HepG2 (cell line): Measurements from ENCODE around the gene GPC6.

Experiments used
- SKI ChIP-seq: fragments of 450-650 bp; IDR thresholded peaks from one replicate; pipeline ENCODE4 v1.6.1; 2018; ENCODE audit warnings: mild to moderate bottlenecking; ENCODE audit not compliant: partially characterized antibody
- SKIL ChIP-seq: sonication (generic); formaldehyde crosslinking; IDR thresholded peaks from 2 replicates; pipeline ENCODE4 v1.8.0; 2022; ENCODE audit warnings: missing genetic modification reagents, mild to moderate bottlenecking, moderate library complexity, borderline replicate concordance
- ZNF512B ChIP-seq: sonication (generic); formaldehyde crosslinking; IDR thresholded peaks from 2 replicates; pipeline ENCODE4 v1.5.1; 2020; ENCODE audit warnings: missing genetic modification reagents, mild to moderate bottlenecking, borderline replicate concordance
- TF ChIP-seq, protein P1 (sequence below): sonication (generic); formaldehyde crosslinking; IDR thresholded peaks from 2 replicates; pipeline ENCODE4 v1.8.0; 2022; ENCODE audit warnings: mild to moderate bottlenecking, missing genetic modification reagents, moderate library complexity

- TF ChIP-seq, protein P1, sequence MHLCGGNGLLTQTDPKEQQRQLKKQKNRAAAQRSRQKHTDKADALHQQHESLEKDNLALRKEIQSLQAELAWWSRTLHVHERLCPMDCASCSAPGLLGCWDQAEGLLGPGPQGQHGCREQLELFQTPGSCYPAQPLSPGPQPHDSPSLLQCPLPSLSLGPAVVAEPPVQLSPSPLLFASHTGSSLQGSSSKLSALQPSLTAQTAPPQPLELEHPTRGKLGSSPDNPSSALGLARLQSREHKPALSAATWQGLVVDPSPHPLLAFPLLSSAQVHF (CRISPR knock-in tag), result no peak
- TF ChIP-seq ZNF512B (CRISPR knock-in tag) (no peak), SKIL (no peak), SKI (no peak)
Measured at GRCh38 chr13:93416736-93417355, 190.2 kb downstream of the GPC6 start.
